GM13976 (cell line): ENCODE measurements around the gene PRKG1.

Source experiments
- DNase-seq: peaks from one replicate; pipeline ENCODE4 v3.0.0; 2012; ENCODE audit warnings: low spot score
- CTCF ChIP-seq: IDR thresholded peaks from 2 replicates; pipeline ENCODE4 v1.5.1; 2012; ENCODE audit warnings: borderline replicate concordance, mild to moderate bottlenecking; ENCODE audit not compliant: insufficient read depth; ENCODE audit errors: extremely low read depth, missing control alignments, control extremely low read depth
- in situ Hi-C: fragments of 300-500 bp; cut with MboI; formaldehyde crosslinking; loops from one replicate; pipeline ENCODE4 v1.12.0; 2022; ENCODE audit warnings: low sequenced_read_pairs, mixed read lengths, inconsistent platforms; ENCODE audit not compliant: unreplicated experiment

PRKG1 gene

GRCh38 chr10:51876503-51876902 is 802.2 kb downstream of the PRKG1 start:
- in situ Hi-C loops: no loop called here
- no peak for DNase-seq
- TF ChIP-seq CTCF: no peak

DNA sequence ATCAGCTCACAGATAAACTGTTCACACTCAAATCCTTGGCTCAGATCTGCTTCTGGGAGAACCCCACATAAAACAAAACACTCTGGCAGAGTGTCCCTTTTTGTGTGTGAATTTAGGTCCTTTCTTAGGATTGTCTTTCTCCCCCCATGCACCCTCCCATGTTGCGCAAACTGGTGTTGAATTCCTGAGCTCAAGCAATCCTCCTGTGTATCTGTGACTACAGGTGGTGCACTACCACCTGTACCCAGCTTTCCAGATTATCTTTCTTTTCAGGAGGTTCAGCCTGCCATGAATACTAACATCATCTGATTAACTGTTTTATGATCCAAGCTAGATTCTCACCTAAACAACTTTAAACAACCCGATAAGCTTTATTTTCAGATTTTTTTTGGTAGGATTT is 802.7 kb downstream of the PRKG1 start:
- no peak for DNase-seq
- TF ChIP-seq CTCF: no peak
- in situ Hi-C loops: no loop called here

GRCh38 chr10:51877636-51878035 is 803.3 kb downstream of the PRKG1 start:
- no peak for DNase-seq
- in situ Hi-C loops: no loop called here
- no peak for TF ChIP-seq CTCF

GRCh38 chr10:51878695-51879094 is 804.4 kb downstream of the PRKG1 start:
- no peak for DNase-seq
- no peak for TF ChIP-seq CTCF
- in situ Hi-C loops: no loop called here

DNA sequence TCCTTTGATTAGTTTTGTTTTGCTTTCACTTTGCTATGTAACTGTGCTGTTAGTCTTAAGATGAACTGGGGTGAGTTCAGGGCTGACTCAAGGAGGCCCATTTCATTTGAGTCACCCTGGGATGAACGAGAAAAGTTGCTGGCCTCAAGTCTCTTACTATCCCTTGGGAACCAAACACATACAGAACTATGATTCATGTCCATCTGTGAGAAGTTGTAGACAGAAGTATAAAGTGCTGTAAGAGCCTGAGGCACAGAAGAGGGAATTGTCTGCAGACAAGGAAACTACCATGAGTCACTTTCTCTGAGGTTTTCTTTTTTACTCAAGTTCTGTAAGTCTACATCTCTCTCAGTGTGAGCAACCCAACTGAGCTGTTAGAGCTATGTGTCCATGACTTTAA is 805.0 kb downstream of the PRKG1 start:
- no peak for TF ChIP-seq CTCF
- in situ Hi-C loops: no loop called here
- DNase-seq: peak; percentile 33

DNA sequence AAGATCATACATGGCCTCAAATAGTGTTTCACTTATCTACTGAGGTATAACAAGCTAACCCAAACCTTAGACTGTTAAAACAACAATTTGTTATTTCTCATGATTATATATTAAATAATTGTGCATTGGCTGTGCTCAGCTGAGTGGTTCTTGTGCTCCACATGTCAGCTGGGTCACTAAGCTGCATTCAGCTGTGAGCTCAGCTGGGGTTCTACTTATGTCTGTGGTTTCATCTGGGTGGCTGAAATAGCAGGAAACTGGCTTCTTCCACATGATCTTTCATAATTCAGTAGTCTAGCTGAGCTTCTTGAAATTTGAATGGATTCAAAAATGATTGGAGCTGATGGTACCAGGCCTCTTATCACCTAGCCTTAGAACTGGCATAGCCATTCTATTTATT is 806.9 kb downstream of the PRKG1 start:
- in situ Hi-C loops: no loop called here

More for the DNA sequence above, 806.9 kb downstream of the PRKG1 start:
- TF ChIP-seq CTCF: no peak
- DNase-seq: no peak
